HG02943 (cell line): ENCODE results near the gene KNSTRN.

Experiments
- ATAC-seq: cut with Tn5 transposase; IDR thresholded peaks from one replicate; pipeline ENCODE4 v1.9.1; 2021; ENCODE audit warnings: mild to moderate bottlenecking, low read depth, moderate library complexity; ENCODE audit not compliant: unreplicated experiment

Gene KNSTRN

DNA sequence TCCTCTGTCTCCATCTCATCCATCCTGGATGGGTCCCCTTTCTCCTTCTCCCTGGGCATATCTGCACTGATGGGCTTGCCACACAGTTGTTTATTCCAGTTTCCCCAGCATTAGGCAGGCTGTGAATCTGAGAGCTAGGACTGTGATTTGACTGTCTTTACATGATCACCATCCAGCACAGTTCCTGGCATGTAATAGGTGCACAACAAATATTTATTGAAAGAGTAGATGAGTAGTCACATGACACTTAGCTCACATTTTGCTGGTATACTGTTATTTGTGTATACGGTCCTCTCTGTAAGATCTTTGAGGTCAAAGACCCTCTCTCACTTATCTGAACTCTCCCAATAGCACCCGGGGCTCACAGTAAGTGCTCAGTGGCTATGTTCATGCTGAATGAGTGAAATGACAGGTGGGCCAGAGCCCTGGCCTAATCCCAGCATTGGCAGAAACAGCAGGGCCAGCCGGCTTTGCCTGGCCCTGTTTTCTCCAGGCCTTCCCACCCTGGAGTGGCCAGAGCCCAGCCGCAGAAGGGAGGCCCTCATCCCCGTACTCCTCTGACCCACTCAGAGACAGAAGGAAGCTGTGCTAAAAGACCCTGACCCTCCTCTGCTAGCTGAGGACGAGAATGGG, 42.1 kb downstream of the KNSTRN start:
- no peak for ATAC-seq

DNA sequence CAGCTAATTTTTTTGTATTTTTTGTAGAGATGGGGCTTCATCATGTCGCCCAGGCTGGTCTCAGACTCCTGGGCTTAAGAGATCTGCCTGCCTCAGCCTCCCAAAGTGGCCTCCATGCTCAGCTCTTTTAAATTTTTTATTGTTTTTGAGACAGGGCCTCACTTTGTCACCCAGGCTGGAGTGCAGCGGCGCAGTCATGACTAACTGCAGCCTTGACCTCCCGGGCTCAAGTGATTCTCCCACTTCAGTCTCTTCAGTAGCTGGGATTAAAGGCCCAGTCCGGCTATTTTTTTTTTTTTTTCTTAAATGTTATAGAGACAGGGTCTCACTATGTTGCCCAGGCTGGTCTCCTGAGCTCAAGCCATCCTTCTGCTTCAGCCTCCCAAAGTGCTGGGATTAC, 43.2 kb downstream of the KNSTRN start:
- ATAC-seq, result no peak

DNA sequence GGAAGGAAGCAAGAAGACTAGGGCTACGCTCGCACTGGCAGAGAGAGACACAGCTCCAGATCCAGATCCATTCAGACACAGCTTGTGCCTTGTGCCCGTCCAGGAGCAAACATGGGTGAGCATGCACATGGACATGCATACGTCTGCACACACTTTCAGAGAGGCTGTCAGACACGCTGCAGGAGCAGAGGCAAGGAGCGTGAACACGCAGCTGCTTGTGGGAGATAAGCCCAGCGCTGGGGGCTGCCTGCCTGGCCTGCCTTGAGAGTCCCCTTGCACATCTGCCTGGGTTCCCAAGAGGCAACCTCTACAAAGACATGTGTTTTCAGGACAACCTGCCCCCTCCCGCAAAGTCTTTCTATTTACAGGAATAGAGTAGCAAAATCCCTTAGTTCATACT, 44.7 kb downstream of the KNSTRN start:
- no peak for ATAC-seq

DNA sequence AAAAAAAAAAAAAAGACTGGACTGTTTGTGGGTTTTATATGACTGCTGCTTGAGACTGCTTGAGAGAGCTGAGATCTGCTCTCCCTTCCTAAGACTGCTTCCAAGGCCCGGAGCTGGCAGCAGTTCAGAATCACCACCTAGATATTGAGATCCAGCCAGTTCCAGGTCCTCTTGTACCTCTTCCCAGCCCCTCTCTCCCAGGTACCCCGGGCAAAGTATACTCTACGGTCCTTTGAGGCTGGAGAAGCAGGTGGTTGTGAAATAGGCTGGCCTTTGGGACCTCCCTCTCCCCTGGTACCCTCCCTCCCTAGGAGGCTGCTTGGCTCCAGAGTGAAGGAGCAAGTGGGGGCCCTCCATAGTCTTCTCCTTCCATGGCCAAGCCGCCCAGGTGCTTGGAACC, 45.7 kb downstream of the KNSTRN start:
- no peak for ATAC-seq

DNA sequence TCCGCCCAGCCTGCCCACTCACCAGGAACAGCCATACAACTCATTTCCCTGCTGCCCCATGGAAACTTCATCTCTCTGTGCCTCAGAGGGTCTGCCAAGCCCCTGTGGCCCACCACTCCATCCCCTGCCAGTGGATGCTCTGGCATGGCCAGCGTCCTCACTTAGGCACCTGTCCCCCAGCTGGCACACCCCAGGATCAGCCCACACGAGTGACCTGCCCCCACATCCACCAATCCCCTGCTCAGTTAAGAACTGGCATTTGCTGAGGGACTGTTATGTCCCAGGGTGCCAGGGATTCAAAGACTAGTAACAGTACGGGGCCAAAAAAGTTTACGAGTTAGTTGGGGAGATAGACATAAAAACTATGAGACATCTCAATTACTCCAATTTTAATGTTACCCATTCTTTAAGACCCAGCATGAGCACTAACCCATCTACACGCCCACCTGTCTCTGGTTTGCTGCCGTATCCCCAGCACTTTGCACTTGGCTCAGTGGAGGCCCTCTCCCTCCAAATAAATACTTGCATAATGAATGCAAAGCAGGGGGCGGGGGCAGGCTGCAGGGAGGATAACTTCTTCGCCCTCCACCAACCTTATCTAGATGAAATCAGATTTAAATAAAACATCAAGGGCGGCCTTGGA, 46.7 kb downstream of the KNSTRN start:
- no peak for ATAC-seq

DNA sequence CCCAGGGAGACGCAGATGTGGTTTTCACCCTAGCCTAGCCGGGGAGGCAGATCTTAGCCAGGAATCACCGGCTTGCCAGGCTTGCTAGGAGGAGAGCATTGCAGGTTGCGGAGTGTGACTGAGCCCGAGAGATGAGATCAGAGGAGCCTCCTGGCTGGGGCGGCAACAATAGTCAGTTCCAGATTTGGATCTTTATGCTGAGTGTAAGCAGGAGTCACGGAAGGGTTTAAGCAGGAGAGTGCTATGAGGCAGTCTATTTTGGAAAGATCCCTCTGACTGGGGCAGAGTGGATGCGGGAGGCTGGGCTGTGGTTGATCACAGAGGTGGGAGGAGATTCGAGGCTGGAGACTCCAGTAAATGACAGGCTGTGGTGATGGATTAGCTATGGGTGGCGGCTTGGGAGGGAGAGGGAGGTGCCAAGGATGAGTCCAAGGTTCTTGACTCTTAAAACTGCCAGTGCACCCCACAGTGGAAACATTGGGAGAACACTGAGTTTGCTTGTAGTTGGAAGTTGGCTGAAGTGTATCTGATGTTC, 47.8 kb downstream of the KNSTRN start:
- no peak for ATAC-seq

DNA sequence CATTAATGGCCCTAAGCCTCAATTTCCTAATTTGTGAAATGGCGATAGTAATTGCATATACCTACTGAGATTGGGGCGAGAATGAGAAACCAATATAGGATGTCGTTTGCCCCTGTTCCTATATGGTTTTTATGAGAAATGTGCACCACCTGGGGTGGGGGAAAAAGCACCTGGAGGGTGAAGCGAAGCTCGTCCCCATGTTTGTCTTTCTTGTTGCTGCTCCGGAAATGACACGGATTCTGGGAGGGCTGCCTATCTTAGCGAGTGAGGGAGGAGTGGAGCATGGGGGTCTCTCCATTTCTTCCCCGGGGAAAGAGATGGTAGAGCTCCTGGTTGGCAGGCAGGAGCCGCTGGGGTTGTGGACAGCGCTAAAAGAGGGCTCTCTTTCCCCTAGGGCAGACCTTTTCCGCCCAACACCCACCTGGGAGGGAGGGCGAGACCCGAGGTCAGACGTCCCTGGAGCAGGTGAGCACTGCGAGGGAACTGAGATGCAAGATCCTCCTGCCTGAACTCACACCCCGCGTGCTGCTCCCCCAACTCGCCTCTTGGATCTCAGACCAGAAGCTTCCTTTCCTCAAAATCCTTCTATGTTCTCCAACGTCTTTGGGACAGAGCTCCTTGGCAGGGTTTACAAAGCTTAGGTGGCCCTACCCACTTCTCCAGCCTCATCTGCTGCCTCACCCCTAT, 52.6 kb downstream of the KNSTRN start:
- no peak for ATAC-seq

DNA sequence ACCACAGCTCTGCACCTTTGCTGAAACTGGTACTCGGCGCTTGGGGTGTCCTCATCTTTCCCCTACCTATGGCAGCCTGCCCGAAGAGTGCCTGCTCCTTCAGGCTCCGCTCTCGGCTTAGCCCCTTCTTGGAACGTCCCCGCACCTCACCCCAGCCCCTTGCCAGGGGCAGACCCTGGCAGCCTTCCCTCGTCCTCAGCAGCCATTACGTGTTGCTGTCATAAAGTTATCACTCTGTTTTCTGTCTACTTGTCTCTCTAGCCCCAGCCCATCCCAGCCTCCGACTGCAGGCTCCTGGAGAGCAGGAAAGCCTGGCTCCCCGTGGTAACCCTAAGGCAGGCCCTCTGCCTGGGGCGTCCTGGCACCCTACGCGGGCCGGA, 53.2 kb downstream of the KNSTRN start:
- no peak for ATAC-seq

DNA sequence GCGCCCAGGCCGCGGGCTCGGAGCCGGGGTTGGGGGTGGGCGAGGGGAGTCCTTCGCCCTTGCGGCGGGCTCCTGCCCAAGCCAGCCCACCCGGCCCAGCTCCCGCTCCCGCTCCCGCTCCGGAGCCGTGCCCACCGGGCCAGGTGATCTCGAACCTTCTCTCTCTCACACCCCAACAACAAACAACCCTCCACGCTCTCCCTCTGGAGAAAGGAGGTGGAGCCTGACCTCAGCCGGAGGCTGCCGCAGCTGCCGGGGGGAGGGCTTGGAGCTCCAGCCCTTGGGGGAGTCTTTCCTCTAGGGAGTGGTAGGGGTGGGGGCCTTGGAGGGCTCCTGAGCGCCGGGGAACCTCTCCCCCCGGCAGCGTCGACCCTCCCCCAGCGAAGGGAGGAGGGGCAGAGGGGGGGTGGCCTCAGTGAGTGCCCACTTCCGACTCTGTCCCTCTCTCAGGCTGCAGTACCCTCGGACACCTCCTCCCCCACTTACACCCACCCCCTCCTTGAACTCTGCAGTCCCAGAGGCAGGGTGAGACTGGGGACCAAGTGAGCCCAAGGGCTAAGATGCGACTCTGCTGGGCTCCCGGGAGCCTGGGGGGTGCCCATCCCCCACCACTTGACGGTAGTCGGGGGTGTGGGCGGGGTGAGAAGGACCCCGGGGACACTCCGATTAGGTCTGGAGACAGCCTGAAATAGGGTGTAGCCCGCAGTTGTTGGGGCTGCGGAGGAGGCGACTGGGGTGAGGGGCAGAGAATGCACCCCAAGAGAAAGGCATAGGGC, 53.8 kb downstream of the KNSTRN start:
- ATAC-seq, result no peak

DNA sequence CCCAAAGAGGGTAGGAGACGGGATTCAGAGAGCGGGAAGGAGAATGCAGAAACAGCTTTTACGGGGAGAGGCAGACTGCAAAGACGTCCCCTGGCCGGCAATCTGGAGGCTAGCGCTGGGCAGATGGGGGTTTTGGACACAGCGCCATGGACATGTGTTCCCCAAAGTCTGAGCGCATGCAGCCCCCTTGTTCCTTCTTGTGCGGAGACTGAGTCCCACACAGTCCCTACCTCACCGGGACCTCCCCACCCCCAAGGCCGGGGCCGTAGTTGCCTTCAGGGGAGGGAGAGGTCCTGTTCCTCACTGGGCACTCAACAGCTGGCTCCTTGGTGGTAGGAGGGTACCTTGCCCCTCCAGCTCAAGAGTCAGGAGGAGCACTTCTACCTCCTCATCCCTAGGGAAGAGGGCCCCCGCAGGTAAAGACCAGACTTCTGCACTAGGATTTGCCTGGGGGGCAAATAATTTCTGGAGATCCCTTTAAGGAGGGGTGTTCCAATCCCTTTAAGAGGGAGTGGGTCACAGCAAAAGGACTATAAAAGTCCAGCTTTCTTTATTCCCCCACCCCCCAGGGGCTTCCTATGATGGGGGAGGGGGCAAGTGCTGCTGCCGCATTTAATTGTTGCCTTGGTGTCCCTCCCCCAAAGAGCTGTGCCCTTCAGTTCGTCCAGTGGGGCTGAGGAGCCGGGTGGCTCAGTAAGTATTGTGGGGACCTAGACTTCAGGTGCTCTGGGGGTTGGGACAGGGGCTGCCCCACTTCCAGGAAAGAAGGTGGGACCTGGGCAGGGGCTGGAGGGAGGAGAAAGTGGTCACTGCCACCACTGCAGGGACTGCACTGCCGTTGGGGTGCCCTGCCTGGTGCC, 54.6 kb downstream of the KNSTRN start:
- ATAC-seq, result no peak

DNA sequence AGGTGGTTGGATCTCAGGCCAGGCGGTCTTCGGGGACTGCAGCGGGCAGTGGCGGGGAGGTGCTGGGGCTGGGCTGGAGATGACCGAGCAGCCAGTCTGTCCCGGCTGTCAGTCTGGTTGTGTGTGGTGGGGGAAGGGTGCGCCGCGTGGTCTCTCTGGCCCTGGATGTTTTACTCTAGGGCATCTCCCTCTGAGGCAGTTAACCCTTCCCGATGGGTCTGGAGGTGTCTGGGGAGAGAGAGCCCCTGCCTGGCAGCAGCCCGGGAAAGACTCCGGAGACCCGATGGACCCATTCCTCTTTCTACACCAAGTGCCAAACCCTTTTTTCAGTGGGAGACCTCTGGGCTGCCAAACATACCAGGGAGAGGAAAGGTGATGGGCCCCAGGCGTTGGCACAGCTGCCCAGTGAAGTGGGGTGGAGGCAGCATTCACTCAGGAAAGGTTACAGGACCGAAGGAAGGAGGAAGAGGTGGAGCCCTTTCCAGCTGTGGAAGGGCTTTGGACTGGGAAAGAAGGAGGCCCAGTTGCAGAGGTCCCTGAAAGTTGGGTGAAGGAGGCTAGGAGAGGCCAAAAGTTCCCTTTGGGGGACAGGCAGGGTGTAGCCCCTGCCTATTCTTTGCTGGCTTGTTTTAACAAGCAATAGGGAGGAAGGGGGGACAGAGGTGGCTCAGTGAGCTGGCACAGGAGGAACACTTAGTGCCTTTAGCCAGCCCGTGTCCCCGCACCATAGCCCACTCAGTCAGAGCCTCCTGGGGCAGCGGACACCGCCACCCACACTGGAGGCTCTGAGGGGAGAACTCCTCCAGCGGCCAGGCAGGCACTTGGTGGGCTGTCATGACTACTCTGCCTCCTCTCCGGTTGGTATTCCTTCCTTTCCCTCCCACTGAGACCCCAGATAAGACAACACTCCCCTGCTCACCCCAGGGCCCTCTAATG, 55.5 kb downstream of the KNSTRN start:
- no peak for ATAC-seq

DNA sequence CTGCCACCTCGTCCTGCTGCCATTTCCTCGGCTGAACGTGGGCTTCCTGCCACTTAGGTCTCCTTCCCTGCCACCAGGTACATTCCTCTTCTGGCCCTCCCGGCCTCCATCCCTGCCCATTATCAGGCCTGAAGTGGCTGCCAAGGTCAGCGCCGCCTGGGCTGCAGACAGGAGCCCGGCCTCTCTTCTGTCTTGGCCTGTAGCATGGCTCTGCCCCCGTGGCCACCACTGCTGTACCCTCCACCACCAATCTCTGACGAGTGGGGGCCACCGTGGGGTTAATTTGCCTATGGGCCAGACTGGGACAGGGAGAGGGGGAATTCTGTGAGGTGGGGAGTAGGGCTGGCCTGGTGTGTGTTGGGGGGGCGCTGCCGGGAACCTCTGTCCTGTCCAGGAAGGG, 56.2 kb downstream of the KNSTRN start:
- ATAC-seq, result no peak

DNA sequence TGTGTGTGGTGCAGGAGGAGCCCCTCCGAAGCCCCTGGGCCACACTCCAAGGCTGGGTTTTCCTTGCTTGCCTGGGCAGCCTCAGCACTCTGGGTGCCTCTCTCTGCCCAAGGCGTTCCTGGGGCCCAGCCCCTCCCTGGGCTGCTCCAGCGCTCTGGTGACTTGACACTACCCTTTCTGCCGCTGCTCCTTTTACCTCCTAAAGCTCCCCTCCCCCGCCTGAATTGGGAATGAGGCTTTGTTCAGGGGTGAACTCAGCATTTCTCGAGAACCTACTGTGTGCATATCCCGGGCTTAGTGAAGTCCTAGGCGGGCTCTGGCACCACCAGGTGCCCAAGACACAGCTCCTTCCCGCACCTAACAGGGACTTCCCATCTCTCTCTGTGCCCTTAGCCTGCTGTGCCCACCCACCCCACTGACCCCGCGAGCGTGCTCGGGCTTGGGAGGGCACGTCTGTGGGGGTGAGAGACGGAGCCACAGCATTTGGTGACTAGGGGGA, 57.0 kb downstream of the KNSTRN start:
- no peak for ATAC-seq

DNA sequence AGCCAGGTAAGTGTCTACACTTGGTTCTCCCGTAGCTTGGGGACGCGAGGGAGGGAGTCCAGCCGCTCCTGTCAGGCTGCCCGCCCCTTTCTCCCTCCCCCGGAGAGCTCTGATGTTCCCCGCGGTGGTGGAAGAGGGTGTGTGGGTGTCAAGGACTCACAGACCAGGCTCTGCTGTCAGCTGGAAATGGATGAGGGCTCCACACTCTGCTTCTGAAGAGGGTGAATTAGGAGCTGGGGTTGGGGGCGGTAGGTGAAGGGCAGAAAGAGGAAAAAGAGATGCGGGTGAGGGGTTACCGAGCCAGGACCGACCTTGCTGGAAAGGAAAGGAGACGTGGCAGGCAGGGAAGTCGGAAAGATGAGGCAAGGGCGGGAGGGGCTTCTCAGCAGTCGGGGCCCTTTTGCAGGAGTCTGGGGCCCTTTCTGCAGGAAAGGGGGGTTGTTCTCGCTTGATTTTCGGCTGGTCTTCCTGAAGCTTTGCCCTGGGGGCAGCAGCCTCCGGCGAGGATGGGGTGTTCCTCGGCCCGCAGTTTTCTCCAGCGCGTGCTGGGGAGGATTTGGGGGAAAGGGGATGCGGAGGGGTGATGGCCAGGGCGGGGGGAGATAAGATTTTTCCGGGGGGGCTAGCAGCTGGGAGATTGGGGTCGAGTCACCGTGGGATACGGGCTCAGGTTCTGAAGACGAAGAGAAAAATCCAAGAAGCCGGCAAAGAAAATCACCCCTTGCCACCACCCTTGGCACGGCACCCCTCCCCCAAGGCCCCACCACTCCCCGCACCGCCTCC, 57.6 kb downstream of the KNSTRN start:
- no peak for ATAC-seq

DNA sequence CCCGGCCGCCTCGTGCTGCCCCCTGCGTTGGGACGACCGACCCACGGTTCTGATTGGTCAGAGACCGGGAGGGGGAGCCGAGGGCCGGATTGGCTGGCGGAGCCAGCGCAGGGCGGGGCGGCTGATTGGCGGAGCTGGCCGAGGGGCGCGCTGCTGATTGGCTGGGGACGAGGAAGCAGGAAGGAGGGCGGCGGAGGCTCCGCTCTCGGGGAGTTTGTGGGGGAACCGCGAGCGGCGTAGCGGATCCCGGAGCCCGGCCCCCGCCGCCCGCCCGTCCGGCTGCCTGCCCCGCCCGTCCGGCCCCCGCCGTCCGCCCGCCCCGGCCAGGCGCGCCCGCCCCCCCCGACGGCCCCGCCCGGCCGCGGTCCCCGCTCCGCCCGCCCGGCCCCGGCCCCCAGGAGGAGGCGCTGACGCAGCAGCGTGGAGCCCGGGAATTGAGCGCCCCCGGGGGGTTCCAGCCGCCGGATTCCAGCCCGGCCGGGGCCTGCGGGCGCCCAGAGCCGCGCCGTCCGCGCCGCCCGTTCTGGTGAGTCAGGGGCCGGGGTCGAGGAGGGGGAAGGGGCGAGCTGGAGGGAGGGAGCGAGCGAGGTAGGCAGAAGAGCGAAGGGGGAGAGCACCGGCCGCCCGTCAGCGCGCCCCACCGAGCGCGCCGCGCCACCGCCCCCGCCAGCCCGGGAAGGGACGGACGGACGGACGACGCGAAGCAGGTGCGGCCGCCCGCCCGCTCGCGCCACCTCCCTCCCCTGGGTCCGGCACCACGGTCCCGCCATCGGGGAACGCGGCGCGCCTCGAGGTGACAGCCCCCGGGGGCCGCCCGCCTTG, 58.4 kb downstream of the KNSTRN start, which contains the start of gene BAHD1:
BAHD1 (plus strand) TSS at position 211 of the 822 bp plus-strand sequence. CDS start 17,512 bp downstream, outside the sequence.
- ATAC-seq, result peak; percentile 88

DNA sequence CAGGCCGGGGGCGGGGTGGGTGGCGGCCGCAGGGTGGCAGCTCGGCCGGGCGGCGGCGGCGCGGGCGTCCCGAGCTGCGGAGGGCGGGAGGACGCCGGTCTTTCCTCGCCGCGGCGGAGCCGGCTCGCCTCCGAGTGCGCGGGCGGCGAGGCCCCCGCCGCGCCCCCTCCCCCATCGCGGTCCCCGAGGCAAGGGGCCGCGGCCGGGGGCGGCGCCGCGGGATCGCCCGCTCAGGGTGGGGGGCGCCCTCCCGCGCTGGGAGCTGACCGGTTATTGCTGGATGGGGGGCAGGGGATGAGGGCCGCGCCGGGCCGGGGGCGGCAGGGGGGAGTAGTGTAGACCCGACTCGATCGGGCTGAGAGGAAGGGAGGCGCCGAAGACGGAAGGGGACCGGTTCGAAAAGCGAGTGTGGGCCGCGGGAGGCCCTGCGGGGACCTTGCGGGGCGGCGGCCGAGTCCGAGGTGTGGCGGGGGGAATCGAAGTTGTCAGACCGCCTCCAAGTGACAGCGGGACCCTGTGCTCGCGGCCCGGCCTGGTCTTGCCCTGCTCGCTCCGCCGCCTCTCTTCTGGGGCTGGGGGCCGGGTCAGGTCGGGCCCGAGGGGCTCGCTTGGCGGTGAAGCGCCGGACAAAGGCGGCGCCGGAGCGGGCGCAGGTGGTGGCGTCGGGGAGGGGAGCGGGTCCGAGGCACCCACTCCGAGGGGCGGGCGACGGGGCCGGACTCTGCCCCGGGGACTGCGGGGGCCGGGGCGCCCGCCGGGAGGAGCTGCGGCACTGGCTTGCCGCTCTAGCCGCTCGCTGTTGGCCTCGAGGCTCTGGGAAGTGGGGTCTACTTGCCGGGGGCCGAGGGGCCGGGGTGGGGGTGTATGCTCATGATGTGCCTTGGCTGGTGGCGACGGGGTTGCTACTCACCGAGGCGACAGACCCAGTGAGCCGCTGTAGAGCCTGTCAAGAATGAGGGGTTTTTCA, 59.3 kb downstream of the KNSTRN start:
- no peak for ATAC-seq
